ENCODE results near the gene DGKI. TPM values are rescaled to one million over a fixed set of nuclear protein-coding genes. Genes with fewer than 3 reads are reported as not detected.
A peak's percentile ranks its signal among the peaks of the same experiment; 100 is the strongest.

DGKI gene
- total RNA-seq, 1 donor = 4.7 TPM

GRCh38 chr7:137696376-137696775 lies 150.4 kb downstream of the DGKI start:
- DNase-seq (ENCODE audit: low read depth) = no peak
- TF ChIP-seq CTCF (IDR thresholded peaks at IDR 0.05; ENCODE audit: insufficient read depth, low read length) = no peak
- no peak overlapping the region for H3K4me3 ChIP-seq (ENCODE audit: low read depth, low read length)

GRCh38 chr7:137695942-137696341 lies 150.8 kb downstream of the DGKI start:
- H3K4me3 ChIP-seq (ENCODE audit: low read depth, low read length) = no peak overlapping the region
- no peak for DNase-seq (ENCODE audit: low read depth)
- no peak for TF ChIP-seq CTCF (IDR thresholded peaks at IDR 0.05; ENCODE audit: insufficient read depth, low read length)

GRCh38 chr7:137695494-137695893 lies 151.3 kb downstream of the DGKI start:
- no peak overlapping the region for H3K4me3 ChIP-seq (ENCODE audit: low read depth, low read length)
- TF ChIP-seq CTCF (IDR thresholded peaks at IDR 0.05; ENCODE audit: insufficient read depth, low read length) = no peak
- no peak for DNase-seq (ENCODE audit: low read depth)

GRCh38 chr7:137694405-137694804 lies 152.4 kb downstream of the DGKI start:
- no peak for TF ChIP-seq CTCF (IDR thresholded peaks at IDR 0.05; ENCODE audit: insufficient read depth, low read length)
- no peak for DNase-seq (ENCODE audit: low read depth)
- H3K4me3 ChIP-seq (ENCODE audit: low read depth, low read length) = no peak overlapping the region

- H3K4me3 ChIP-seq (ENCODE audit: low read depth, low read length) = no peak overlapping the region
- TF ChIP-seq CTCF (IDR thresholded peaks at IDR 0.05; ENCODE audit: insufficient read depth, low read length) = no peak
- DNase-seq (ENCODE audit: low read depth) = no peak
These were observed 154.4 kb downstream of the DGKI start for GRCh38 chr7:137692399-137692798.

GRCh38 chr7:137691566-137691965 lies 155.2 kb downstream of the DGKI start:
- no peak for TF ChIP-seq CTCF (IDR thresholded peaks at IDR 0.05; ENCODE audit: insufficient read depth, low read length)
- no peak overlapping the region for H3K4me3 ChIP-seq (ENCODE audit: low read depth, low read length)
- peak; percentile 12 for DNase-seq (ENCODE audit: low read depth)

GRCh38 chr7:137690635-137691034 lies 156.1 kb downstream of the DGKI start:
- TF ChIP-seq CTCF (IDR thresholded peaks at IDR 0.05; ENCODE audit: insufficient read depth, low read length) = no peak
- DNase-seq (ENCODE audit: low read depth) = no peak
- no peak overlapping the region for H3K4me3 ChIP-seq (ENCODE audit: low read depth, low read length)

All from fibroblast of the aortic adventitia (primary cell).